Measurements from ENCODE around the gene SLC35F6. TPM values are rescaled to one million over a fixed set of nuclear protein-coding genes. Genes with fewer than 3 reads are reported as not detected.

SLC35F6 gene
- total and polyA plus RNA-seq, 3 donors from 2014 or later, result 15.5 to 42.5 (median 40.4) TPM

DNA sequence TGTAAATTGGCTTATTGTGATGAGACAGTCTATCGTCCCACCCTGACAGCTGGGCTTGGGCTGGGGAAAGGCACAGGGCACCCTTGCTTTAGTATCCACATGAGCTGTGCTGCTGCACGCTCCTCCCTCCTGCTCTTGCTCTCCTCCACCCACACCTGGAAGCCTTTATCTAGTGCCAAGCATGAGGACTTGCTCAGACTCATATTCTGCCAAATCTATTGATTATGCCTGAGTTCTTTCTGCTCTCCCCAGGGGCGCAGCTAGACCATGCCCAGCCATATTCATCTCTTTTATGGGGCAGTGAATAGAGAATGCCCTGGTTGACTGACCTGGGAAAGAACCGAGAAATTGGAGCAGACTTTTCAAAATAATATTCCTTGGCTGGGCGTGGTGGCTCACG, 54.9 kb downstream of the SLC35F6 start:
- Histone ChIP-seq H3K4me1 (no peaks in the 10 kb centered on the region), H3K9me3 (no peaks in the 10 kb centered on the region), H3K27ac (no peak overlapping the region), H3K36me3 (ENCODE audit: low read depth, missing control alignments) (no peaks in the 10 kb centered on the region), H3K4me3 (no peak overlapping the region), H3K27me3 (no peaks in the 10 kb centered on the region)
- no peak for DNase-seq
- intact Hi-C loops (cut with DNase I; ENCODE audit: low total_unique reads), result no loop called here
- no peak for TF ChIP-seq CTCF (IDR thresholded peaks at IDR 0.05)
- TF ChIP-seq POLR2A (IDR thresholded peaks at IDR 0.05), result no peak
- WGBS, 2 donors, result 49 to 65% methylated on average over 5 to 6 of the region's 6 CpGs

GRCh38 chr2:26820932-26821331, 56.8 kb downstream of the SLC35F6 start:
- no peak for DNase-seq
- Histone ChIP-seq H3K27me3 (no peaks in the 10 kb centered on the region), H3K9me3 (no peaks in the 10 kb centered on the region), H3K27ac (no peak overlapping the region), H3K4me3 (no peak overlapping the region), H3K4me1 (no peaks in the 10 kb centered on the region), H3K36me3 (ENCODE audit: low read depth, missing control alignments) (no peaks in the 10 kb centered on the region)
- intact Hi-C loops (cut with DNase I; ENCODE audit: low total_unique reads), result no loop called here
- TF ChIP-seq CTCF (IDR thresholded peaks at IDR 0.05) (no peak), POLR2A (IDR thresholded peaks at IDR 0.05) (no peak)
- WGBS, 2 donors, result 68 to 69% methylated on average over 7 of the region's 7 CpGs

GRCh38 chr2:26822877-26823276, 58.8 kb downstream of the SLC35F6 start:
- Histone ChIP-seq H3K27ac (no peak overlapping the region), H3K4me1 (no peaks in the 10 kb centered on the region), H3K9me3 (no peaks in the 10 kb centered on the region), H3K4me3 (no peak overlapping the region), H3K36me3 (ENCODE audit: low read depth, missing control alignments) (no peaks in the 10 kb centered on the region), H3K27me3 (no peaks in the 10 kb centered on the region)
- WGBS, 2 donors, result 86 to 90% methylated on average over 6 of the region's 6 CpGs
- intact Hi-C loops (cut with DNase I; ENCODE audit: low total_unique reads), result no loop called here
- DNase-seq, result no peak
- TF ChIP-seq CTCF (IDR thresholded peaks at IDR 0.05) (no peak), POLR2A (IDR thresholded peaks at IDR 0.05) (no peak)

Other genes with a start within 250 kb of the SLC35F6 start
- 1 to 10 TPM; 7.5 to 8.7 TPM for gene CIB4, start 122.9 kb upstream of the SLC35F6 start, total RNA-seq
- gene CIB4, start 122.9 kb upstream of the SLC35F6 start, polyA plus RNA-seq (ENCODE audit: insufficient read depth, low read depth, low replicate concordance), result 30.6 TPM
- gene KCNK3, start 71.6 kb upstream of the SLC35F6 start, total RNA-seq, result 1 to 10 TPM; 1.0 to 2.5 TPM
- gene KCNK3, start 71.6 kb upstream of the SLC35F6 start, polyA plus RNA-seq (ENCODE audit: insufficient read depth, low read depth, low replicate concordance), result 1.5 TPM
- gene CENPA, start 21.8 kb downstream of the SLC35F6 start, total RNA-seq, result 1 to 10 TPM; 2.8 to 5.0 TPM
- 5.8 TPM for gene CENPA, start 21.8 kb downstream of the SLC35F6 start, polyA plus RNA-seq (ENCODE audit: insufficient read depth, low read depth, low replicate concordance)
- 1 to 10 TPM; 2.8 to 5.5 TPM for gene DPYSL5, start 83.8 kb downstream of the SLC35F6 start, total RNA-seq
- 22.3 TPM for gene DPYSL5, start 83.8 kb downstream of the SLC35F6 start, polyA plus RNA-seq (ENCODE audit: insufficient read depth, low read depth, low replicate concordance)
- 10 to 100 TPM; 31.4 to 49.8 TPM for gene MAPRE3, start 206.4 kb downstream of the SLC35F6 start, total RNA-seq
- 112 TPM for gene MAPRE3, start 206.4 kb downstream of the SLC35F6 start, polyA plus RNA-seq (ENCODE audit: insufficient read depth, low read depth, low replicate concordance)